Type B pancreatic cell (in vitro differentiated cells): Measurements from ENCODE around the gene CASKIN2. TPM values are rescaled to one million over a fixed set of nuclear protein-coding genes. Genes with fewer than 3 reads are reported as not detected.
A peak's percentile ranks its signal among the peaks of the same experiment; 100 is the strongest.

Experiments used
- DNase-seq: peaks from one replicate; pipeline ENCODE4 v3.0.0; 2021; ENCODE audit warnings: mixed read lengths; ENCODE audit not compliant: unreplicated experiment; ENCODE audit errors: extremely low spot score
- H3K27ac Mint-ChIP-seq: 2 replicates; pipeline ENCODE4 v1.8.0; 2021; ENCODE audit warnings: mild to moderate bottlenecking, mixed read lengths
- H3K27me3 Mint-ChIP-seq: 2 replicates; pipeline ENCODE4 v1.8.0; 2021; ENCODE audit warnings: mixed read lengths
- H3K36me3 Mint-ChIP-seq: 2 replicates; pipeline ENCODE4 v1.8.0; 2021; ENCODE audit warnings: mixed read lengths
- H3K4me1 Mint-ChIP-seq: one replicate; pipeline ENCODE4 v1.8.0; 2021; ENCODE audit warnings: mixed read lengths; ENCODE audit not compliant: unreplicated experiment
- H3K4me3 Mint-ChIP-seq: 2 replicates; pipeline ENCODE4 v1.8.0; 2021; ENCODE audit warnings: mild to moderate bottlenecking, mixed read lengths
- H3K9me3 Mint-ChIP-seq: 2 replicates; pipeline ENCODE4 v1.8.0; 2021; ENCODE audit warnings: mixed read lengths
- CTCF ChIP-seq: fragments of 200-600 bp; sonication (generic); conservative IDR thresholded peaks from 2 replicates; pipeline ENCODE4 v1.5.0; 2021; ENCODE audit warnings: antibody characterized with exemption, mild to moderate bottlenecking
- total RNA-seq: library from RNA; stranded (reverse); gene quantifications from 2 replicates; pipeline ENCODE4 v1.2.1, GENCODE V29; 2021; ENCODE audit warnings: low replicate concordance

Gene CASKIN2
- total RNA-seq, 1 donor from 2014 or later = 31.2 TPM

DNA sequence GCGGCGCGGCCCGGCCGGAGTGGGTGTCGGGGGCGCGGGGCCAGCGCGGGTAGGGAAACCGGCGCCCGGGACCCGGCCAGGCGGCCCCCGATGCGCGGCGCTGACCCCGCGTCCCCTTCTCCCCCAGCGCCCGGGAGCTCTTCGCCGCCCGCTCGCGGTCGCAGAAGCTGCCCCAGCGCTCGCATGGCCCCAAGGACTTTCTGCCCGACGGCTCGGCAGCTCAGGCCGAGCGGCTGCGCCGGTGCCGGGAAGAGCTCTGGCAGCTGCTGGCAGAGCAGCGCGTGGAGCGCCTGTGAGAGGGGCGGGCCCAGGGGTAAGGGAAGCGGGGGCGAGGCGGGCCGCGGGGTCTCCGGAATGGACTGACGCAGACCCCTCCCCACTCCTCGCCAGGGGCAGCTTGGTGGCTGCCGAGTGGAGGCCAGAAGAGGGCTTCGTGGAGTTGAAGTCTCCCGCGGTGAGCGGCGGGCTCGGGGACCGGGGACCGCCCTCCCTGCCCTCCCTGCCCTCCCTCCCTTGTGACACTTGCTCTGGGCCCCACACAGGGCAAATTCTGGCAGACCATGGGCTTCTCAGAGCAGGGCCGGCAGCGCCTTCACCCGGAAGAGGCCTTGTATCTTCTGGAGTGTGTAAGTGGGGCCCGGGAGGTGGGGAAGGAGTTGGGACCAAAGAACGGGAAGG is 1.4 kb upstream of the CASKIN2 start:
- no peak for TF ChIP-seq CTCF
- H3K36me3 Mint-ChIP-seq = peaks cover 4% of the 10 kb centered on the region
- no peaks in the 10 kb centered on the region for H3K27me3 Mint-ChIP-seq
- H3K4me1 Mint-ChIP-seq = peaks cover 23% of the 10 kb centered on the region
- H3K4me3 Mint-ChIP-seq = peak overlapping the region; percentile 91
- peak overlapping the region; percentile 34 for H3K27ac Mint-ChIP-seq
- DNase-seq = no peak
- no peaks in the 10 kb centered on the region for H3K9me3 Mint-ChIP-seq

DNA sequence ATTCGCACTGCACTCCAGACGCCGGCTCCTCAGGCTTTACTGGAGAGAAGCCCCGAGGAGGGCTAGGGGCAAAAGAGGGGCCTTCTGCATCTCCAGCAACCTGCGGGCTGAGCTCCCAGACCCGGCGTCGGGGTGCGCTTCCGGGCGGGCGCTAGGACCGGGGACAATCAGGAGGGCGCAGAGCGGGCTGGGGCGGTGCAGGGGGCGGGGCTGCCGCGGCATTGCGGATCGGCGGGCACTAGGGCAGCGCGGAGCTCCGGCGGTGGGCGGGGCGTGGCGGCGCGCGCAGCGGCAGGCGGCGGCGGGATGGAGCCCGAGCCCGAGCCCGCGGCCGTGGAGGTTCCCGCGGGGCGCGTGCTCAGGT is 900 bp upstream of the CASKIN2 start, which contains the start of gene TSEN54:
TSEN54 (plus strand) TSS at position 274 of the 364 bp plus-strand sequence; CDS start at position 307, 33 bp downstream.
- Mint-ChIP-seq H3K27ac (peak within 1 kb of the TSS; percentile 70), H3K36me3 (peaks cover 4% of the 10 kb centered on the region), H3K4me3 (peak within 1 kb of the TSS; percentile 91), H3K9me3 (no peaks in the 10 kb centered on the region), H3K4me1 (peaks cover 23% of the 10 kb centered on the region), H3K27me3 (no peaks in the 10 kb centered on the region)
- DNase-seq = peak; percentile 95
- no peak for TF ChIP-seq CTCF

DNA sequence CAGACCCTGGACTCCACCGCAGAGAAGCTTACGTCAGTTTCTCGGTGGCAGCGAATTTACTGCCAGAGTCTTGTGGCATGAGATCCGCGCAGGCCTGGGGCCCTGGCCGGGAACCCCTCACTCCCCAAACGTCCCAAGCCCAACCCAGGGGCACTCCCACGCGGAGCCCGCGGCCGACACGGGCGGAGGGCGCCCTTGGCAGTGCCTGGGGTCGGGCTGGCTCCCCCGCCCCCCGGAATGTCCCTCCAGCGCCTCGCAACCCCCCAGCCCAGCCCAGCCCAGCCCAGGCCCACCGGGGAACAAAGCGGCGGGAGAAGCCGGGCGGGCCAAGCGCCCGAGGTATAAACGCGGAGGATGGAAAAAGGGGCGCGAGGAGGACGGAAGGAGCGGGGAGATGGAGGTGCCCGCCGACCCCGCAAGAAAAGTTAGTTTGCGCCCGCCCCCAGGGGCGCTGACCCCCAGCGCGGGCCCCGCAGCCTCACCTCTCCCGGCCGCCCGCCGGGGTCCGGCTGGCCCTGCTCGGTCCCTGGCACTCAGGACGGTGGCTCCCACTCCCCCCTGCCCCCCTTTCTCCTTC is 330 bp downstream of the CASKIN2 start:
- peak overlapping the region; percentile 86 for H3K4me3 Mint-ChIP-seq
- no peak for DNase-seq
- H3K27me3 Mint-ChIP-seq = no peaks in the 10 kb centered on the region
- no peak overlapping the region for H3K27ac Mint-ChIP-seq
- peaks cover 4% of the 10 kb centered on the region for H3K36me3 Mint-ChIP-seq
- H3K9me3 Mint-ChIP-seq = no peaks in the 10 kb centered on the region
- H3K4me1 Mint-ChIP-seq = peaks cover 23% of the 10 kb centered on the region
- TF ChIP-seq CTCF = no peak

- DNase-seq = no peak
- Mint-ChIP-seq H3K4me3 (peak overlapping the region; percentile 86), H3K27ac (no peak overlapping the region)
Measured at GRCh38 chr17:75514299-75514918, 928 bp downstream of the CASKIN2 start.

GRCh38 chr17:75513641-75514000 is 1.7 kb downstream of the CASKIN2 start:
- DNase-seq = no peak
- H3K27ac Mint-ChIP-seq = no peak overlapping the region
- H3K9me3 Mint-ChIP-seq = no peaks in the 10 kb centered on the region
- H3K4me1 Mint-ChIP-seq = peaks cover 32% of the 10 kb centered on the region
- TF ChIP-seq CTCF = no peak
- peak overlapping the region; percentile 86 for H3K4me3 Mint-ChIP-seq
- H3K27me3 Mint-ChIP-seq = no peaks in the 10 kb centered on the region
- H3K36me3 Mint-ChIP-seq = peaks cover 3% of the 10 kb centered on the region

More at GRCh38 chr17:75514299-75514918, 928 bp downstream of the CASKIN2 start:
- no peaks in the 10 kb centered on the region for H3K27me3 Mint-ChIP-seq
- H3K9me3 Mint-ChIP-seq = no peaks in the 10 kb centered on the region
- TF ChIP-seq CTCF = no peak
- peaks cover 27% of the 10 kb centered on the region for H3K4me1 Mint-ChIP-seq
- H3K36me3 Mint-ChIP-seq = peaks cover 4% of the 10 kb centered on the region
